Measurements from ENCODE around the gene GPATCH2L. TPM values are rescaled to one million over a fixed set of nuclear protein-coding genes. Genes with fewer than 3 reads are reported as not detected.
A peak's percentile ranks its signal among the peaks of the same experiment; 100 is the strongest.

Gene GPATCH2L
- total RNA-seq, 1 donor, result 59.2 TPM

DNA sequence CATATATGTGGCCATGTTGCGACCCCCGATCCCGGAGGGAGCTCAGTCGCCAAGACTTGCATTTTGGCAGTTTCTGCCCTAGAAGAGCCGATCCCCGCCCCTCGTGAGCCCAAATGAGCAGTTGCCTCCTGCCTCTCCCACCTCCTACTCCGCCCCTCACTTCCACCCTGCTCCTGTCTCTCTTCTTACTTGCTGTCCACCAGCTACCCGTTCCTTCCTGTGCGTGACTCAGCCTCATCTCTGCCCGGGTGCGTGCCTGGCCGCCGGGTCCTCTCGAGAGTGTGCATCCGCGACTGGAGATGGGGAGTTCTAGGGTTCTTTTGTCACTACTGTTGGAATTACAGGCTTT, 585 bp downstream of the GPATCH2L start:
- TF ChIP-seq, protein P1, sequence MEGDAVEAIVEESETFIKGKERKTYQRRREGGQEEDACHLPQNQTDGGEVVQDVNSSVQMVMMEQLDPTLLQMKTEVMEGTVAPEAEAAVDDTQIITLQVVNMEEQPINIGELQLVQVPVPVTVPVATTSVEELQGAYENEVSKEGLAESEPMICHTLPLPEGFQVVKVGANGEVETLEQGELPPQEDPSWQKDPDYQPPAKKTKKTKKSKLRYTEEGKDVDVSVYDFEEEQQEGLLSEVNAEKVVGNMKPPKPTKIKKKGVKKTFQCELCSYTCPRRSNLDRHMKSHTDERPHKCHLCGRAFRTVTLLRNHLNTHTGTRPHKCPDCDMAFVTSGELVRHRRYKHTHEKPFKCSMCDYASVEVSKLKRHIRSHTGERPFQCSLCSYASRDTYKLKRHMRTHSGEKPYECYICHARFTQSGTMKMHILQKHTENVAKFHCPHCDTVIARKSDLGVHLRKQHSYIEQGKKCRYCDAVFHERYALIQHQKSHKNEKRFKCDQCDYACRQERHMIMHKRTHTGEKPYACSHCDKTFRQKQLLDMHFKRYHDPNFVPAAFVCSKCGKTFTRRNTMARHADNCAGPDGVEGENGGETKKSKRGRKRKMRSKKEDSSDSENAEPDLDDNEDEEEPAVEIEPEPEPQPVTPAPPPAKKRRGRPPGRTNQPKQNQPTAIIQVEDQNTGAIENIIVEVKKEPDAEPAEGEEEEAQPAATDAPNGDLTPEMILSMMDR (IDR thresholded peaks at IDR 0.05; ENCODE audit: insufficient read depth, low read depth, low read length), result no peak
- peak overlapping the region; percentile 88 for H3K4me3 ChIP-seq (ENCODE audit: low read depth, low read length)
- DNase-seq (ENCODE audit: low read depth), result peak; percentile 86

DNA sequence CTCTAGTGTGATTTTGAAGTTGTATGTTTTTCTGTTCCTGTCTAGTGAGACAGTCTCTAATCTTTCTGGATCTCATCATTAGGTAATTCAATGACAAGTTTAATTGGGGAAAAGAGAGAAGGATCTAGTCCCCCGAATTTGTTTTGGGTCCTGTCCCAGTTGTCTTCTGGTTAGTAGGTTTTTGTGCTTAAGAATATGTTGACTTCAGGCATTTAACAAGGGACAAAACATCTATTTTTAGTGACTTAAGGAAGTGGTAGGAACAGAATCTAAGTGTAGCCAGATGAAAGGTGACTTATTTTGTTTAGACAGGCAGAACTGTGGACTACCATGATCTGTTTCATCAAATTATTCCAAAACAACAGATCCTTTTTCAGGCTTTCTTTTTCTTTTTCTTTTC, 2.2 kb downstream of the GPATCH2L start:
- DNase-seq (ENCODE audit: low read depth), result no peak
- H3K4me3 ChIP-seq (ENCODE audit: low read depth, low read length), result no peak overlapping the region
- TF ChIP-seq, protein P1 (IDR thresholded peaks at IDR 0.05; ENCODE audit: insufficient read depth, low read depth, low read length), result no peak

DNA sequence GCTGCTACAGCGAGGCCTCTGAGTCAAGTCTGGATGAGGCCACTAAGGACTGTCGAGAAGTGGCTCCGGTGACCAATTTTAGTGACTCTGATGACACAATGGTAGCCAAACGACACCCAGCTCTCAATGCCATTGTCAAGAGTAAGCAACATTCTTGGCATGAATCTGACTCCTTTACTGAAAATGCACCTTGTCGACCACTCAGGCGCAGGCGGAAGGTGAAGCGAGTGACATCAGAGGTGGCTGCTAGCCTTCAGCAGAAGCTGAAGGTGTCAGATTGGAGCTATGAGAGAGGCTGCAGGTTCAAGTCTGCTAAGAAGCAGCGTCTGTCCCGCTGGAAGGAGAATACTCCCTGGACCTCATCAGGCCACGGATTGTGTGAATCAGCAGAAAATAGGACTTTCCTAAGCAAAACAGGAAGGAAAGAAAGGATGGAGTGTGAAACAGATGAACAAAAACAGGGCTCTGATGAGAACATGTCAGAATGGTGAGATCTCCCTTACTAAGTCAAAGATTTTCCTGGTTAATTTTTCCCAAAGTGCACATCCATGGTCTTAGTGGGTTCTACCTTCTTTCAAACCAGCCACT, 2.9 kb downstream of the GPATCH2L start:
- DNase-seq (ENCODE audit: low read depth), result no peak
- TF ChIP-seq, protein P1 (IDR thresholded peaks at IDR 0.05; ENCODE audit: insufficient read depth, low read depth, low read length), result no peak
- H3K4me3 ChIP-seq (ENCODE audit: low read depth, low read length), result no peak overlapping the region

DNA sequence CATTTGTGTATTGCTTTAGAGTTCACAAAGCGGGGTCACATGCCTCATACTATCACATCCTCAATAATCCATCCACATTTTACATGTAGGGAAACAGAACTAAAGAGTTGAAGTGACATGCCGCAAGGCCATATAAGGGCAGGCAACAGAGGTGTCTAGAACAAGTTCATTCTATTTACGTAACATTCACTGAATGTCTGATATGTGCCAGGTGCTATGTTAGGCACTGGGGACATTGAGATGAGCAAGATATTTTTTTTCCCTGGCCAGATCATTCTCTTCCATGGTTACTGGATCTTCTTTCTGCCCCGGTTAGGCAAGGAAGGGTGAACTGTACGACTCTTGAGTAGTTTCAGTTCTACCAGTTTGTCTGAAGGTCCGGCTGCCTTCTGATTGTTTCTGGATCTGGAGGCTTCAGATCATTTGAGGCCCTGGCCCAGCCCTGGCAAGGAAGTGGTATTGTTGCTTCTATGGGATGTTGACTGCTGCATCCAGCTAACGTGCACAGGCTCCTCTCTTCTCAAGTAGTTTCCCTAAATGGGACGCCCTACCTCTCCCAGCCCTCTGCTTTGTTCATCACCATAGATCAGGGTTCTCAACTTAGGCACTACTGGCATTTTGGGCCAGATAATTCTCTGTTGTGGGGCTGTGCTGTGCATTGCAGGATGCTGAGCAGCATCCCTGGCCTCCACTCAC, 12.1 kb downstream of the GPATCH2L start:
- H3K4me3 ChIP-seq (ENCODE audit: low read depth, low read length), result no peak overlapping the region
- no peak for DNase-seq (ENCODE audit: low read depth)
- TF ChIP-seq, protein P1 (IDR thresholded peaks at IDR 0.05; ENCODE audit: insufficient read depth, low read depth, low read length), result no peak

DNA sequence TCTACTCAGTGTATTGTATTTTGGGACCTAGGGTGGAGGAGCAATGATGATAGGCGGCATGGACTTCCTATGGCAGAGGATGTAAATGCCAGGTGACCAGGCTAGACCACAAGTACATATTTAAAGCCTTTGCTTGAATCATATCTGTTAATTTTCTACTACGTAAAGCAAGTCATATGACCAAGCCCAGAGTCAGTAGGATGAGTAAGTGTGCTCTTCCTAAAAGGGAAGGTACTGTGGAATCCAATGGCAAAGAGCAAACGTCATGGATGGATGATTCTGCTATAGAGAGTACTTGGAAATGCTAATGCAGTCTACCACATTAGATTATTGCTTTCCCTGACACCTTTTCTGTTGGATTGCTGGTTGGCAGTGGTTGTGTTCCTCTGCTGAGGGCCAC, 16.8 kb downstream of the GPATCH2L start:
- H3K4me3 ChIP-seq (ENCODE audit: low read depth, low read length), result no peak overlapping the region
- TF ChIP-seq, protein P1 (IDR thresholded peaks at IDR 0.05; ENCODE audit: insufficient read depth, low read depth, low read length), result no peak
- no peak for DNase-seq (ENCODE audit: low read depth)

DNA sequence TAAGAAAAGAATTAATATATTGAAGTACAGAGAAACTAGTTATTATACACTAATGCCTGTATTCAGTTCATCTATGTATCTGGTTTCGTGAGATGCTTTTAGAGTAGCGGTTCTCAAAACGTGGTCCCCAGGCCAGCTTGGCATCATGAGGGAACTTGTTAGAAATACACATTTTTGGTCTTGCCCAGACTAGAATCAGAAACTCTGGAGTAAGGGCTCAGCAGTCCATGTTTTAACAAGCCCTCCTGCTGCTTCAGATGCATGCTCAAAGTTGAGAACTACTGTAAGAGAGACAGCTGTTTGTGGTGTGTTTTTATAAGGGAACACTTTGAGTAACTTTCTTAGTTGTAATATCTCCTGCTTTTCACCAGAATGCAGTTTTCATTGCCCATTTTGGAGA, 18.1 kb downstream of the GPATCH2L start:
- H3K4me3 ChIP-seq (ENCODE audit: low read depth, low read length), result no peak overlapping the region
- no peak for DNase-seq (ENCODE audit: low read depth)
- TF ChIP-seq, protein P1 (IDR thresholded peaks at IDR 0.05; ENCODE audit: insufficient read depth, low read depth, low read length), result no peak

DNA sequence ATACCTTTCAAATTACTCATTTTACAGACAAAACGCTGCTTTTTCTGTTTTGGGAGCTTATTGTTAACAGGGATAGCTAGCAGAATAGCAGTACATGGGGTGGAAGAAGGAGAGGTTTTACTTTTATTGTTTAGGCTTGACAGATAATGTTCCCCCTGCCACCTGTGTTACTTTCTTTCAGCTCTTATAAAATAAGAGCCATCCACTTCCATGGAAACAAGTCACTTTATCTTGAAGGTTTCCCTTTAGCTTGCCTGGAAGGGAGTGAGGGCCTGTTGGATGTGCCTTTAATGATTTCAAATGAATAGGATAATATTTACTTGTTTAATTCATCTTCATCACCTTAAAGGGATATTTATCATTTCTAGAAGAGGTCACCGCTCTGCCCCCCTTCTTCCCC, 23.3 kb downstream of the GPATCH2L start:
- H3K4me3 ChIP-seq (ENCODE audit: low read depth, low read length), result no peak overlapping the region
- DNase-seq (ENCODE audit: low read depth), result no peak
- TF ChIP-seq, protein P1 (IDR thresholded peaks at IDR 0.05; ENCODE audit: insufficient read depth, low read depth, low read length), result no peak
